Neuronal stem cell (in vitro differentiated cells): ENCODE data around the gene SRI.

Experiments used
- DNase-seq: peaks from one replicate; pipeline ENCODE4 v3.0.0-alpha.2; 2013; ENCODE audit warnings: low spot score
- H2AFZ ChIP-seq: one replicate; pipeline ENCODE4 v1.6.1; 2013; ENCODE audit warnings: mild to moderate bottlenecking, low read length, inconsistent platforms
- H2AK5ac ChIP-seq: 2 replicates; pipeline ENCODE4 v1.6.1; 2013; ENCODE audit warnings: low read depth, mild to moderate bottlenecking, inconsistent platforms, low read length, moderate library complexity, mixed read lengths
- H2BK120ac ChIP-seq: 2 replicates; pipeline ENCODE4 v1.6.1; 2013; ENCODE audit warnings: low read depth, mild to moderate bottlenecking, inconsistent platforms, low read length, moderate library complexity, mixed read lengths
- H2BK12ac ChIP-seq: one replicate; pipeline ENCODE4 v1.6.1; 2013; ENCODE audit warnings: low read length, inconsistent platforms
- H2BK15ac ChIP-seq: 2 replicates; pipeline ENCODE4 v1.6.1; 2013; ENCODE audit warnings: mild to moderate bottlenecking, low read length, inconsistent platforms, mixed read lengths
- H2BK5ac ChIP-seq: one replicate; pipeline ENCODE4 v1.6.1; 2013; ENCODE audit warnings: inconsistent platforms, mild to moderate bottlenecking, low read length, moderate library complexity
- H3K14ac ChIP-seq: one replicate; pipeline ENCODE4 v1.6.1; 2013; ENCODE audit warnings: low read length, inconsistent platforms
- H3K18ac ChIP-seq: 2 replicates; pipeline ENCODE4 v1.6.1; 2013; ENCODE audit warnings: low read length, inconsistent platforms
- H3K23ac ChIP-seq: 2 replicates; pipeline ENCODE4 v1.6.1; 2013; ENCODE audit warnings: low read depth, mild to moderate bottlenecking, mixed read lengths, low read length, inconsistent platforms; ENCODE audit not compliant: poor library complexity
- H3K27ac ChIP-seq: replicated peaks from 3 replicates; pipeline ENCODE4 v1.5.1; 2013; ENCODE audit warnings: low read length, inconsistent platforms
- H3K27me3 ChIP-seq, 3 experiments: 2 replicates each; pipeline ENCODE4 v1.6.1; 2013; ENCODE audit warnings: low read length in 3 of 3, mild to moderate bottlenecking in 2 of 3, inconsistent platforms in 1 of 3, low read depth in 1 of 3, mixed read lengths in 1 of 3, moderate library complexity in 1 of 3; ENCODE audit not compliant: control insufficient read depth in 3 of 3, insufficient read depth in 3 of 3
- H3K36me3 ChIP-seq, 2 donors: replicated peaks in 1 of 2; 2 replicates each; pipeline ENCODE4 v1.6.1; 2013; ENCODE audit warnings: low read length in 2 of 2; ENCODE audit not compliant: control insufficient read depth in 2 of 2, insufficient read depth in 2 of 2
- H3K4ac ChIP-seq: 2 replicates; pipeline ENCODE4 v1.6.1; 2013; ENCODE audit warnings: inconsistent platforms, mild to moderate bottlenecking, low read length, moderate library complexity
- H3K4me1 ChIP-seq, 2 donors: 1 replicate in 1 of 2; 2 replicates in 1 of 2; pipeline ENCODE4 v1.6.1; 2013; ENCODE audit warnings: low read length in 2 of 2, low read depth in 1 of 2; ENCODE audit not compliant: control insufficient read depth in 2 of 2, insufficient read depth in 1 of 2
- H3K4me2 ChIP-seq: one replicate; pipeline ENCODE4 v1.6.1; 2013; ENCODE audit warnings: mild to moderate bottlenecking, low read length, inconsistent platforms; ENCODE audit not compliant: insufficient read depth, poor library complexity, severe bottlenecking
- H3K4me3 ChIP-seq, 2 donors: 2 replicates each; pipeline ENCODE4 v1.5.1; 2013; ENCODE audit warnings: low read length in 2 of 2, mild to moderate bottlenecking in 2 of 2, inconsistent platforms in 1 of 2, moderate library complexity in 1 of 2
- H3K79me1 ChIP-seq: one replicate; pipeline ENCODE4 v1.6.1; 2013; ENCODE audit warnings: low read depth, mild to moderate bottlenecking, inconsistent platforms, low read length, moderate library complexity
- H3K9ac ChIP-seq: one replicate; pipeline ENCODE4 v1.6.1; 2013; ENCODE audit warnings: mild to moderate bottlenecking, low read depth, low read length, inconsistent platforms; ENCODE audit not compliant: poor library complexity
- H3K9me3 ChIP-seq, 2 donors: replicated peaks in 1 of 2; 2 replicates each; pipeline versions ENCODE3 to v1.6.1; 2013; ENCODE audit warnings: low read length in 2 of 2, mild to moderate bottlenecking in 2 of 2, inconsistent platforms in 1 of 2, low read depth in 1 of 2, mixed read lengths in 1 of 2, moderate library complexity in 1 of 2; ENCODE audit not compliant: control insufficient read depth in 2 of 2, insufficient read depth in 1 of 2
- H4K8ac ChIP-seq: one replicate; pipeline ENCODE4 v1.6.1; 2013; ENCODE audit warnings: low read depth, mild to moderate bottlenecking, inconsistent platforms, low read length, moderate library complexity
- H4K91ac ChIP-seq: one replicate; pipeline ENCODE4 v1.6.1; 2013; ENCODE audit warnings: low read length, low read depth, mild to moderate bottlenecking, inconsistent platforms; ENCODE audit not compliant: poor library complexity
- WGBS, 2 donors: extraction: QIAGEN DNeasy Blood & Tissue Kit; methylation state at CpG; one replicate each; pipeline ENCODE4 v1.1.7; 2013; ENCODE audit warnings: missing lambda C conversion rate in 2 of 2, mixed read lengths in 1 of 2; ENCODE audit not compliant: insufficient read length in 2 of 2, insufficient replicate concordance in 1 of 2; ENCODE audit errors: extremely low coverage in 2 of 2; 5-methylcytosine and 5-hydroxymethylcytosine counted together

SRI gene

DNA sequence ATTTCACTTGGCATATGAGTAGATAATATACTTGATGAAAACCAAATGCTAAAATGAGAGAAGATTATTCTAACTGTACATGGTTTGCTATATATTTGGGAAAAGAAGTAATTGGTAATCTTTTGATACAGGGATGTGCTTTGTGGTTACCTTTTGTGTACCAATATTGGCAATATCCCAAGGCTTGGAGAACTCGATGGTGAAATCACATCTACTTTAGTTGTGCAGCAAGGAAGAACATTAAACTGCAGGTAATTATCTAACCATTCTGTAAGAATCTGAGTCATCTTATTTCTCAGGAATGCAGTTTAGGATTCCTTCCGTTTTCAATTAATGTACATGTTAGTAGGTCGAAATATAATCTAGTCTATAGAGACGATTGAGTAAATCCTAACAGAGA lies 64.1 kb downstream of the SRI start:
- H2BK15ac ChIP-seq = no peak overlapping the region
- H2AFZ ChIP-seq = no peak overlapping the region
- H4K91ac ChIP-seq = no peak overlapping the region
- H3K4me2 ChIP-seq = no peak overlapping the region
- H3K36me3 ChIP-seq = peaks cover 0 to 2% of the 10 kb centered on the region in 2 donors
- no peaks in the 10 kb centered on the region for H3K27me3 ChIP-seq
- 100% methylated on average over 1 of the region's 4 CpGs; no CpG with 5 or more reads in 1 of the 2 donors for WGBS, 2 donors
- no peak overlapping the region for H3K4ac ChIP-seq
- no peak for DNase-seq
- no peak overlapping the region for H3K4me3 ChIP-seq
- no peak overlapping the region for H2BK12ac ChIP-seq
- no peak overlapping the region for H3K9ac ChIP-seq
- H2BK5ac ChIP-seq = no peak overlapping the region
- peaks cover 0 to 20% of the 10 kb centered on the region in 2 donors for H3K9me3 ChIP-seq
- H3K4me1 ChIP-seq = peaks cover 0 to 7% of the 10 kb centered on the region in 2 donors
- no peaks in the 10 kb centered on the region for H3K79me1 ChIP-seq
- no peak overlapping the region for H3K14ac ChIP-seq
- H4K8ac ChIP-seq = no peak overlapping the region
- H2BK120ac ChIP-seq = no peak overlapping the region
- no peak overlapping the region for H3K27ac ChIP-seq
- H3K23ac ChIP-seq = no peak overlapping the region
- H3K18ac ChIP-seq = no peak overlapping the region
- H2AK5ac ChIP-seq = no peak overlapping the region
